ENCODE results near the gene UGT2B17.
"Not testable (repeated sequence)": the region's sequence is repeated elsewhere in the genome, so short reads cannot be mapped to it uniquely, and the experiment has no call there.

The UGT2B17 gene

DNA sequence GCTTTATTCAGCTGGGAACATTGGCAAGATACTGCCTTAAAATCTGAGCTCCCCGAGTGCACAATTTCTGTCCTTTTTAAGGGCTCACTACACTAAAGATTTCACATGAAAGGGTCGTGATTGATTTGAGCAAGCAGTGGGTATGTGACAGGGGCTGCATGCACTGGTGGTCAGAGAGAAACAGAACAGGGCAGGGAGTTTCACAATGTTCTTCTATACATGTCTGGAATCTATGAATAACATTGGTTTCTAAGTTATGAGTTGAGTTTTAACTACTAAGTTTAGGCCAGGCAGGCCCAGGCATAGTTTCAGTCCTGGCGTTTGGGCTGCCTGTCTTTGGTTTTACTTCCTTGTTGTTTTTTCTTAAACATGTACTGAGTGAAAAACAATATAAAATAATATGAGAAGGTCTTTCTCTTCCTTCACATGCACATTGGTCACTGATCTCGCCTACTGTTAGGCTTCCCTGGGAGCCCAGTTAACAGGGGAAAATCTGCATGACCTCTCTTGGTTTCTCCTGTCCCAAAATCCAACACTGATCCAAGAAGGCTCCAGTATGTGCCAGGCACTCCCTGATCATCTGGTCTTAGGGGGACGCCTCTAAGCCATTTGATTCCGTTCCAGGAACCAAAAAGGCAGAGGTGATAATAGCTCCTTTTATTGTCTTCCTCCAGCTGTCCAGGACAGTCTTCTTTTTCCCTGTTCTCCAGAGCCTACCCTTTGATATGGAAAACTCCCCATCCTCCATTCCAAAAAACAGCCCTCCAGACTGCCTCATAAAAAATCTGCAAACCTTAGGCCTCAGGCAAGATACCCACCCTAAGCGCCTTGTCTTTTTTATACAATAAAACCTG lies at the start of gene UGT2B17:
Gene UGT2B17, minus strand, starts transcription at position 51 of the 854 bp plus-strand sequence. CDS start 7,838 bp downstream, outside the sequence.
- DNase-seq, result no peak

- not testable (repeated sequence) for DNase-seq
These were observed 46.6 kb upstream of the UGT2B17 start for GRCh38 chr4:68622731-68623130.

DNA sequence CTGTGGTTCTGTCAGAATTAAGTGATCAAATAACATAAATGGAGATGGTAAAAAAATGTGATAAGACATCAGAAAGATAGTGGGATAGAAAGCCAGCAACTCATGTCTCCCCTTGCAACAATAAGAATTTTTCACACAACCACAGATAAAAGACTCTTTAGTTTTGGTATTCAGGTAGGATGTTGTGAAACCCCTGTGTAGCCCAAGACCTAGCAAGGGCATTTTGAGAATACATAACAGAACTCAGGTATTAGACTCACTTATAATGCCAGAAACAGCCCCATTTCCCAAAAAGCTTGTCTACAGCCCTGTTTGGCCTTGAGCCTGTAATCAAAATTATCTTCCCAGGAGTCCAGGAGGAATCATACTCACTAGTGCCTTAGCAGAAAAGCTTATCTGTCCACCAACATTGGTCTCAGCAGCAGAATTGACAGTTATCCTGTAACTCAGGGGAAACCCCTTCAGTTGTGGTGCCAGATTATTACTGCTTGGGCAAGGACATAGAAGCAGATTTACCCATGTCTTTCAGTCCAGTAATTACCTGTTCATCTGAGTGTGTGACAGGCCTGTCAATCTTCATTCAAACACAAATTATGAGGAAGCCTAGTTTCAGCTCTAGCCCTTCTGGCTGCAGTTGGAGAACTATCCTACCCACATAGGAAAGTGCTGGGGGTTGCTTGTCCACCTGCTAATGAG lies 41.0 kb upstream of the UGT2B17 start:
- DNase-seq, result no peak

DNA sequence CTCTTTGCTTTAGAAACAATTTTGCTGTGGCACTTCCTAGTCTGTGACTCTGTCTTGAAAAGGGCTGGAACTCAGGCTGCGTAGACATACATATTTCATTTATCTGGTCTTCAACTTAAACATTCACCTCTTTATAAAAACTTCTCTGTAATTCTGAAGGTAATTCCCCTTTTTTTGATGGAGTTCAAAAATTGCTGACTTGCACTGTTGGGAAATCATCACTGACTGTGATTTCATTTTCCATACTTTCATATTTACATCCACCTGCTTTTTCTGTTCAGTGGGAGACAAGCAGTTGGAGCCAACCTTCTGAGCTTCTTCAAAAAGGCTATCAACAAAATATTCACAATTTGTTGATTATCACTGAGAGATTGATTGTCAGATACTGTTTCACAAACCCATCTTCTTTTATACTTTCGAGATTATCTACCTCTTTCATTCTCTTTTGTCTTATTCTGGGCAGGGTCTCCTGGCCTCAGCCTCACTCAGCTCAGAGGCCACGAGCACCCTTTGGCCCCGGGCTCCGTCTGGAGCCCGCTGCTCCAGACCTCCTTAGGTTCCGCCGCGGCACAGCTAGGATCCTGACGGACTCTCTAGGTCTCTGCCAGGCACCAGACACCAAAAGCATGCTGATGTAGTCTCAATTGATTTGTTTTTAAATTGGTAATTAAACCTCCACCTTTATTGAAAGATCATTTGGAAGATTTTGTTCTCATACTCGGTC lies 39.7 kb upstream of the UGT2B17 start:
- DNase-seq, result no peak

DNA sequence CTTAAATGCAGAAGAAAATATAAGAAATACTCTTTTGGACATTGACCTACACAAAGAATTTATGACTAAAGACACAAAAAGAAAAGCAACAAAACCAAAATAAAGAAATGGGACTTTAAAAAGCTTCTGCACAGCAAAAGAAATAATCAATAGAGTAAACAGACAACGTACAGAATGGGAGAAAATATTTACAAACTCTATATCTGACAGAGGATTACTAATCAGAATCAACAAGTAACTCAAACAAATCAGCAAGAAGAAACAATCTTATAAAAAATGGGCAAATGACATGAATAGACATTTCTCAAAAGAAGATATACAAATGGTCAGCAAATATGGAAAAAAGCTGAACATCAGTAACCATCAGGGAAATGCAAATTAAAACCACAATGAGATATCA lies 37.6 kb upstream of the UGT2B17 start:
- no peak for DNase-seq

GRCh38 chr4:68606240-68606639 lies 30.1 kb upstream of the UGT2B17 start:
- DNase-seq, result no peak

DNA sequence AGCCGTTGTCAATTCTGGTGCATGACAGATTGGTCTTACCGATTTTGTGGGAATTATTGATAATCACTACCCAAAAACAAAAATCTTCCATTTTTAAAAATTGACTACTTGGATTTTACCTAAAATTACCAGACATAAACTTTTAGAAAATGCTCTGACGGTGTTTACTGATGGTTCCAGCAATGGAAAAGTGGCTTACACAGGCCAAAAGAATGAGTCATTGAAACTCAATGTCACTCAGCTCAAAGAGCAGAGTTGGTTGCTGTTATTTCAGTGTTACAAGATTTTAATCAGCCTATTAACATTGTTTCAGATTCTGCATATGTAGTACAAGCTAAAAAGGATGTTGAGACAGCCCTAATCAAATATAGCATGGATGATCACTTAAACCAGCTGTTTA lies 23.0 kb upstream of the UGT2B17 start:
- no peak for DNase-seq

DNA sequence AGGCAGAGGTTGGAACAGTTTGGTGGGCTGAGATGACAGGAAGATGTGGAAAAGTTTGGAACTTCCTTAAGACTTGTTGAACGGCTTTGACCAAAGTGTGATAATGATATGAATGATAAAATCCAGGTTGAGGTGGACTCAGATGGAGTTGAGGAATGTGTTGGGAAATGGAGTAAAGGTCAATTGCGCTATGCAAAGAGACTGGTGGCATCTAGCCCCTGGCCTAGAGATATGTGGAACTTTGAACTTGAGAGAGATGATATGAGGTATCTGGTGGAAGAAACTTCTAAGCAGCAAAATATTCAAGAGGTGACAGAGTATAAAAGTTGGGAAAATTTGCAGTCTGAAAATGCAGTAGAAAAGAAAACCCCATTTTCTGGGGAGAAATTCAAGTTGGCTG lies 21.4 kb upstream of the UGT2B17 start:
- DNase-seq, result no peak

DNA sequence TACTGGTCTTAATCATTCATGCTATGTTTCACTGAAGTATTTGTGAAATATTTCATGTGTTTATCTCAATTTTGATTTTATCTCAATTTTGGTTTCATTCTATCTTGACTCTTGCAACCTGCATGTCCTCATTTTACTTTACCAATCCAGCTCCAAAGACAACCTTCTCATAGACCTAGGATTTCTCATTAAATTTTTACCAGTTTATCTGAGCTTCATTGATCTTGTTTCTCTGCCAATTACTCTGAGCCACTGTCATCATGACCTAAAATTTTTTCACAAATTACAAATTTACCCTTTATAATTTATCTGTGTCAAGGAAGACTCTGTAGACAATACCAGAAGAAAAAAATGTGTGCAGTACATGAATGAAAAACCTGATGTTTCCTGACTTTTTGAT lies 18.6 kb upstream of the UGT2B17 start:
- no peak for DNase-seq

DNA sequence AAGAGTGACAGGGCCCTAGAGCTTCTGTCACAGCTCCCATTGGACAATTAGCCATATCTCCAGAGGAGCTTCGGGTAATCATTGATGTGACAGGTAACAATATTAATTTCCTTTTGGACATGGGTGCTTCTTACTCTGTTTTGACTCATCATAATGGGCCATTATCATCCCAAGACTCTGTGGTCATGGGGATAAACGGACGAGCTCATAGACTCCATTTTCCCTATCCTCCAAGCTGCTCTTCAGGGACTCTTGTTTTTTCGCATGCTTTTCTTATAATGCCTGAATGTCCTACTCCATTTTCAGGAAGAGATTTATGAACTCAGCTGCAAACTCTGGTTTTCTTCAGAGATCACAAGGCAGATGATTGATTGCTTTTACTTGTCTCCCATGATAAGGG lies 17.0 kb upstream of the UGT2B17 start:
- no peak for DNase-seq

- DNase-seq, result no peak
These were observed 16.6 kb upstream of the UGT2B17 start for GRCh38 chr4:68592673-68593072.

DNA sequence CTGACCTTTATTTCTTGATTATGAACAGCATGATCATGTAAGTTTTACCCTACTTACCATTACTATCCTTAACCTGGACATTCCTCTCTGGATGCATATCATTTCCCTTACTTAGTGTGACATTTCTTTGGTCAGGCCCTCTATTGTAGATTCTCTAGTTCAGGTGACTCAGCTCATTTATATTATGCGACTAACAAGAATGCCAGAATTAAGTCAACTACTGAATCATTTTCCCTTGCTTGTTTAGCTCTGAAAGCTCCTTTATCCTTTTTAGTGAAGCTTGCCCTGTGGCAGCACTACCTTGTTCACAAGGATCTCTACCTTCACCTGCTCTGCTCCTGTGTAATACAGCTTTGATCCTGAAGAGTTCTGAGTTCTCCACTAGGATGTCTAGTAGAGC lies 15.1 kb upstream of the UGT2B17 start:
- DNase-seq, result no peak

DNA sequence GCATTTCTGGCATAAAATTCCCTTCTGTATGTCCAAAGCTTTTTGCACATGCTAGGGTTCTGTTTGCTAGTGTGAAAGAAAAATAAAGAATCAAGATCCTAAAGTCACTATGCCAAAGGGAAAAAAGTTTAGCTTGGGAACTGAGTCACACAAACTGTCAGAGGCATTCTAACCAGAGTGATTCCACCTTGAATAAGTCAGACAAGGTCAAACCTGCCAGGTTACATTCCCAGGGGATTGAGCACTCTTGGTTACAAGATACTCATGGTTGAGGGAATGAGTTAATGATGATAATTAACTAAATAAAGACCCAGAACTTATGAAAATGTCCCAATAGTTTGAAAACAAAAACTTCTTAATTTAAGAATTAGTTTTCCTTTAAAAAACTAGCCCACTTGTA lies 13.7 kb upstream of the UGT2B17 start:
- DNase-seq, result no peak

- no peak for DNase-seq
These were observed 6.2 kb upstream of the UGT2B17 start for GRCh38 chr4:68582339-68582717.

DNA sequence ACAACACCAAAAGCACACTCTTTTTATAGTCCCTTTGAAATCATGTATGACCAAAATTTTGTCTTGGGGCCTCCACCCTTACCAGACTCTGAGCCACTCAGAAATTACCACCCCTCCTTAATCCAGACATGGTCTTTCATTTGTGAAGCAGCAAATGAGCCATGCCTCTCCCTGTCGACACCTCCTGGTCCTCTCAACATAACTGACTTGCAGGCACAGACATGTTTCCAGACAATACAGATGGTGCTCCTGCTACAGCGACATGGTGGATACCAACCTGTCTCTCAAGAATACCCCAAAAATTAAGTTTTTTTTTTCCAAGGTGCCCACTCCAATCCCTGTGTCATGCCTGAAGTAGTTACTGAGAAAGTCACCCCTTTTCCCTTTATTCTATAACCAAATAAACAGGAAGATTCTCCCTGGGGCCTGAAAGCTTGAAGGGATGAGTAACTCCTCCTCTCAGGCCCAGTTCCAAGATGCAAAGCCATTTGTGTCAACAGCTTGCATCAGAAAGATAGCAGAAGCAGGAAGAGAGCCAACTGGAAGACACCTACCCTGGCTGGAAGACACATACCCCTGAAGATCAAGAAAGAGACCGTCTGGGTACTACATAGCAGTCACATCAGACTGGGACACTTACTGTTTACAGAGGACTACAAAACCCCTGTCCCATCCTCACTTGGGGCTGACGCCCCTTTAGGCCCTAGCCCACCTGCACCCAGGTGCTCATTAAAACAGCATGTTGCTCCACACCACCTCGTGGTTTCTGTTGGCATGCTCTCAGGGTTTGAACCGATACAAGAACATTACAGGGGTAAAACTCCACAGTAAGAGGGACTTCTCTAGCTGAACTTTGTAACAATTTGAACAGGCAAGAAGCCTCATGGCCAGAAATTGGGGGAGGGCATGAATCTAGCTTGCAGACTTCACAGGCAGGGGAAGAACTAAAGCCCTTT lies 5.5 kb upstream of the UGT2B17 start:
- DNase-seq, result no peak

GRCh38 chr4:68577590-68577989 lies 1.5 kb upstream of the UGT2B17 start:
- no peak for DNase-seq

DNA sequence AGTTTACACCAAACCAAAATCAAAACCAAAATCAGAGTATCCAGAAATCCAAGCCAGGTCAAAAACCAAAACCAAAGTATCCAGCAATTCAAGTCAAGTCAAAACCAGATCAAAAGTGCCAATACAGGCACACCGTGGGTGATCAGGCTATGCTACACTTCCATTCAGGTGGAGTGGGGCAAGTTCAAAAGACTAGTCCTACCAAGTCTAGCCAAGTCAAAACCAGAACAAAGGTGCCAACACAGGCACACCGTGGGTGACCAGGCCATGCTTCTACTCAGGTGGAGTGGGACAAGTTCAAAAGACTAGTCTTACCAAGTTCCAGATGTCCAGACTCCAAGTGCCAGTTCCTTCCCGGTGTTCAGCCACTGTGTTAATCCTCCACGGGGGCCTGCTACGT lies 486 bp downstream of the UGT2B17 start:
- DNase-seq, result not testable (repeated sequence)

DNA sequence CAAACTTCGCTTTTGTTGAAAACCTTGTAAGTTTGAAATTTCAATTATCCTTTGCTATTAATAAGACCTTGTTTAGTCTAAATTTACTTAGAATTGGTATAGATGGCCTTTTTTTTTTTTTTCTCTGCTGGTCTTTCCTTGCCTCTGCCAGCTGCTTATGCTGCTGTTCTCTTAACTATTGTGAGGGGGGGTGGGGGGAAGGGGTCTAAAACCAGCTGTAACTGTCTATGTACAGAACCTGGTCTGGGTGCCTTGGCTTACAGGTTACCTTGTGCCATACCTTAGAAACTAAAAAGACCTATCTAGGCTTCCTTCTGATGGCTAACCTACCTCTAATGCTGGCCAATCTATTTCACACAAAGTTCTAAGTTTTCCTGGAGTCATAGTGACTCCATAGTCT lies 1.0 kb downstream of the UGT2B17 start:
- no peak for DNase-seq

DNA sequence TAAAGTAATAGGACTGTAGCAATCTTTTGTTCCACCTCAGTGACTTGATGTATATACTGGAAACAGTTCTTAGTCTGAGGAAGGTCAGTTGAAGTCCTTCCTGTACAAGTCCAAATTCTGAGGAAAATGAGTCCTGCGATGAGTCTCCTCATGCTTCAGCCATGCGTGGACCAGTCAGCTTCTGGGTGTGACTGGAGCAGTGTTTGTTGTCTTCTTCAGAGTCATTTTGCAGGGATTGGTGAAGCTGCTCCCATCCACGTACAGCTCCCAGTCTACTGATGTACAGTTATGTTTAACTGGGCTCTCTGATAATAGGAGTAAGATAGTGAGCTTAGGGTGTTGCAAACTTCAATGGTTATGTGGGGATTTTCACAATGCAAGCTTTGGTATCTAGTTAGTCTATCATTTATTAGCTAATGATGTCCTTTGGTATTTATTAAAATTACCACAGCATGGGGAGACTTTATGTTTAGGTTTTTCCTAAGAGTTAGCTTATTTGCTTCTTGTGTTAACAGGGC lies 3.4 kb downstream of the UGT2B17 start:
- DNase-seq, result no peak

GRCh38 chr4:68570122-68570507 lies 6.0 kb downstream of the UGT2B17 start:
- no peak for DNase-seq

DNA sequence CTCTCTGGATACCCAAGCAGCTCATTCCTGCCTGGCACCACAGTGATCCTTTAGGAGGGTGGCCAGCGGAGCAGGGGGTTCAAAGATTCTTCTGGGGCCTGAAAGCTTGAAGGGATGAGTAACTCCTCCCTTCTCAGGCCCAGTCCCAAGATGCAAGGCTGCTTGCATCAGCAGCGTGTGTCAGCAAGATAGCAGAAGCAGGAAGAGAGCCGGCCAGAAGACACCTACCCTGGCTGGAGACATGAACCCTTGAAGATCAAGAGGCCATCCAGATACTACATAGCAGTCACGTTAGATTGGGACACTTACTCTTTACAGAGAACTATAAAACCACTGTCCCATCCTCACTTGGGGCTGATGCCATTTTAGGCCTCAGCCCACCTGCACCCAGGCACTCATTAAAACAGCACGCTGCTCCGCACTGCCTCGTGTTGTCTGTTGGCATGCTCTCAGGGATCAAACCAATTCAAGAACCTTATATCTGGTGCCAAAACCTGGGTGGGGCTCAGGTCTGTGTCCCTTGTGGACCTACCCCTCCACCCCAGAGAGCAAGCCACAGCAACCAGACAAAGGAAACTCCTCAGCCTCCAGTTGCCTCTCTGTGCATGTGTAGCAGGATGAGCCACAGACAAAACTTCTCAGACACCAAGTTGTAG lies 6.5 kb downstream of the UGT2B17 start:
- no peak for DNase-seq

GRCh38 chr4:68569036-68569435 lies 7.1 kb downstream of the UGT2B17 start:
- DNase-seq, result not testable (repeated sequence)
